Stimulated activated naive CD4-positive, alpha-beta T cell (primary cell): Measurements from ENCODE around the gene CCNI.
"Not testable (repeated sequence)": the region's sequence is repeated elsewhere in the genome, so short reads cannot be mapped to it uniquely, and the experiment has no call there.

Experiments
- DNase-seq, 6 experiments: peaks; one replicate each; lab custom pipeline; 2025; lab: John Stamatoyannopoulos, UW

Gene CCNI

DNA sequence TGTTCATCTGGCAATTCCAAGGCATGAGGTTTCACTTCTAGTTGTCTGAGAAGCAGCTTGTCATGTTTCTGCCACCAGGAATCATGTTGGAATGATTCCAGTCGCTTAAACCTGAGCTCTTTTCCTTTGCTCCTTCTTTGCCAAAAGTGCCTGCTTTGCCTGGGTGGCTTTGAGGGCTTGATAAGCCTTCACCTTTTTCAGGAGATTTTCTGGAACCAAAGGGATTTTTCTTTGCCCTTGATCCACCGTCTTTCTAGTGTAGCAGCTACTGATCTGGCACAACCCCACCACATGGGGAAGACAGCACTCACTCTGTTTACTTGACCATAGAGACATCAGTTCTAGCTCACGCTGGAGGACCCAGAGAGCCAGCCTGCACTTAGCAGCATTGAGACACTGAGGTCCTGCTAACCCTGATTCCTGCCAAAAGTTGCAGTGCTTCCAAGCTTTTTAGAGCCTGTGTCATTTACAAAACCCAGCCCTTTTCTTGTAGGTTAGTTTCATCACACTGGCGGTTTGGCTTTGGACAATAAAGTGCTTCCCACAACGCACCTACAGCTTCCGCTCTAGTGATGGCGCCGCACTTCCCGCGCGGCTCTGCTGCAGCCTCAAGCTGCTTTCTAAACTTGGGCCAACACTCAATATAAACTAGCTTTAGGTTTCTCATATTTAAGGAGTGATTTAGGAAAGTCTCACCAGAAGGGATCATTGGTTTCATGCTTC is 7.3 kb upstream of the CCNI start:
- DNase-seq: no peak

DNA sequence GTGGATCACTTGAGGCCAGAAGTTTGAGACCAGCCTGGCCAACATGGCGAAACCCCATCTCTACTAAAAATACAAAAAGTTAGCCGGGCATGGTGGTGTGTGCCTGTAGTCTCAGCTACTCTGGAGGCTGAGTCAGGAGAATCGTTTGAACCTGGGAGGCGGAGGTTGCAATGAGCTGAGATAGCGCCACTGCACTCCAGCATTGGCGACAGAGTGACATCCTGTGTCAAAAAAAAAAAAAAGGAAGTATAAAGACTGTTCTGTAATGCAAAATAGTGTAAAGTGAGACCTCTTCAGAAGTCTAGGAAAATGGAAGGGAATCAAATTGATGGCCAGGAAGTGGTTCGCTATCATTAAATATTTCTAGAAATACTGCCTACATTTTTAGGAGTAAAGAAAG is 5.0 kb upstream of the CCNI start:
- DNase-seq: peak in 2 of 6 experiments; percentile 5 to 25

DNA sequence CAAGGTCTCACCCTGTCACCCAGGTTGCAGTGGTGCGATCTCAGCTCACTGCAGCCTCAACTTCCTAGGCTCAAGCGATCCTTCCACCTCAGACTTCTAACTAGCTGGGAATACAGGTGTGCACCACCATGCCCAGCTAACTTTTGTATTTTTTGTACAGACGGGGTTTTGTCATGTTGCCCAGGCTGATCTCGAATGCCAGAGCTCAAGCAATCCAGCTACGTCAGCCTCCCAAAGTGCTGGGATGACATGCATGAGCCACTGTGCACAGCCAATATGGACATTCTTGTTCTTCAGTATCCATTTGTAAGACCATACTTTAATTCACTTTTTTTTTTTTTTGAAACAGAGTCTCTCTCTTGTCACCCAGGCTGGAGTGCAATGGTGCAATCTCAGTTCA is 3.5 kb upstream of the CCNI start:
- DNase-seq: no peak

DNA sequence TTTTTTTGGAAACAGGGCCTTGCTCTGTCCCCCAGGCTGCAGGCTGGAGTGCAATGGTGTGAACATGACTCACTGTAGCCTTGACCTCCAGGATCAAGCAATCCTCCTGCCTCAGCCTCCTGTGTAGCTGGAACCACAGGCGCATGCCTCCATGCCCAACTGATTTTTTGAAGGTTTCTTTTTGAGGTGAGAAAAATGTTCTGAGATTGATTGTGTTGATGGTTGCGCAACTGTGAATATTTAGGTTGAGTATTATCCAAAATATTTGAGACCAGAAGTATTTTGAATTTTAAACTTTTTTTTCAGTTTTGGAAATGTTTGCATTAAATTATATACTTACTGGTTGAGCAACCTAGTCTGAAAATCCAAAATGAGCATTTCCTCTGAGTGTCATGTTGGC is 2.6 kb upstream of the CCNI start:
- no peak for DNase-seq

DNA sequence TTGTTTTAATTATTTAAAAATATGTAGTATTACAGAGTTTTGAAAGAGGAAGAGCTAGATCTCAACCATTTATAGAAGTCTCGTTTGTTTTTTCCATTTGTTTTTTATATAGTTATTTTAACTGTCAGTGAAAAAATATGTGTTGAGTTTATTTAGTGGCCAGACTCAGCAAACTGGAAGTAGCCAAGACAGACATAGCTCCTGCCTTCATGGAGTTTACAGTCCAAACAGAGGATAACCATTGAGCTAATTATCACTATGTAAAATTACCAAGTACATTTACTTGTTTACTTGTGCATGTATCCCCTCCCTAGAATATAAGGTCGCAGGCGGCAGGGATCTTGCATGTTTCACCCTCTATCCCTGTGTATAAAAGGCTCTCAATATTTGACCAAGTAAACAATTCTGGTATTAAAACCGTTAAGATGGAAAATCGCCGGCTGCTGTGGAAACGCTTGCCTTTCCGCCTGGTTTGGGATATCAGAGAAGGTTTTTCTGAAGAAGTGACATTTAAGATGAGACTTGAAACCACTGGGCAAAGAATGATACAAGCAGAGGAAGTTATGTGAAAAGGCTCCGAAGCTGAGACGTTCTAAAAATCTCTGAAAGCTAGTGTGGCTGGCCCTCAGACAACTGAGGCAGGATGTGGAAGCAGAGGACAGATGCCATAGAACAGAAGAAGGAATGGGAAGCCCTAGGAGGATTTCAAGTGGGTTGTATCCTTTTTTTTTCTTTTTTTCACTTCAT is 1.3 kb upstream of the CCNI start:
- peak in 3 of 6 experiments; percentile 5 to 42 (median 35) for DNase-seq

DNA sequence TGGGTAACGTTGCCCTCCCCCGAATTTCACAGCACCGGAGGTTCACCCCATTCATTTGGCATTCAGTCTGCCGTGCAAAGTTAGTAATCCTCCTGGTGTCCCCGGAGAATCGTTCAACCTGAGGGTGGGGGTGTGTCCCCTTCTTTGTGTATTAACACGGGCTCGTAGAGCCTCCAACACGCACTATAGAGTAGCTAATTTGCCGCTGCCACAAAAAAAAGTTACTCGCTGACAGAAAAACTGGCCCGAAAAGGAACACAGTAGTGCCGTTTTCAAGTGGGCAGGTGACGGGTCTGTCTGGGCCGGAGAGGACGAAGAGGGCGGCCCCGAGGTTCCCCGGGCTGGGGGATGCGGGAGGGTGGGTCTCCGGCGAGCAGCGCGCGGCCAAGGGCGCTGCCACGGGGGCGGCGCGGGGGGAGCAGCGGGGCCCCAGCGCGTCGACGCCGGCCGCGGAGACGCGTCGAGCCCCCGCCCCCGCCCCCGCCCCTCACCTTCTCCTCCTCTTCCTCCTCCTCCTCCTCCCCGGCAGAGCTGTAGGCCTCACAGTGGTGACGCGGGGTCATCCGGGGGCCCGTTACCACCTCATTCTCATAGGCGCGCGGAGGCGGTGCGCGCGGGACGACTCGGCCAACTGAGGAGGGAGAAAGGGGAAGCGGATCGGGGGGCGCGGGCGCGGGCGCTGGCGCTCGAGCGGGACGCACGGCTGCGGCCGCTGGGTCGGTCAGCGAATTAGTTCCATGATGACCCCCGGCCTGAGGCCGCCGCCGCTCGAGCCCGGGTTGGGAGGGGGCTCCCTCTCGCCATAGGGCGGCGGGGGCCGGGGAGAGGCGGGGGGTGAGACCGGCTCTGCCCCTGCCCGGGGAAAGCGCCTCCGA is 571 bp downstream of the CCNI start:
- DNase-seq: peak; percentile 71 to 82 (median 78)

DNA sequence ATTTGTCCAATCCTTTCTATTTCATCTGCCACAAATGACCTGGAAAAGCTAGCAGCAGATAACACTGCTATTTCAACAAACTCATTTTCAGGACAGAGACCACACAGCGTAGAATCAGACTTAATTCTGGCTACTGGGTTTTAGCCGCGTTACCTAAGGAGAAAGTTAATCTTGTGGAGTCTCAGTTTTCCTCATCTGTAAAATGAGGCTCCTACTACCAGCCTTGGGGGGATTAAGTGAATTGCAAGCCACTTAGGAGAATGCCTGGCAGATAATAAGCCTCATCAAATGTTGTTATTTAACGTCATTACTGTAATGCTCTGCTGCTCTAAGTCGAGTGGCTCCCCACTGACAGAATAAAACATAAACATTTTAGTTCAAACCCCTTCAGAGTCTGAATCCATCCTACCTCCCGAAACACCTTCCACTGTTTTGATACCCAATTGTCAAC is 1.4 kb downstream of the CCNI start:
- peak in 2 of 6 experiments; percentile 30 to 36 for DNase-seq

DNA sequence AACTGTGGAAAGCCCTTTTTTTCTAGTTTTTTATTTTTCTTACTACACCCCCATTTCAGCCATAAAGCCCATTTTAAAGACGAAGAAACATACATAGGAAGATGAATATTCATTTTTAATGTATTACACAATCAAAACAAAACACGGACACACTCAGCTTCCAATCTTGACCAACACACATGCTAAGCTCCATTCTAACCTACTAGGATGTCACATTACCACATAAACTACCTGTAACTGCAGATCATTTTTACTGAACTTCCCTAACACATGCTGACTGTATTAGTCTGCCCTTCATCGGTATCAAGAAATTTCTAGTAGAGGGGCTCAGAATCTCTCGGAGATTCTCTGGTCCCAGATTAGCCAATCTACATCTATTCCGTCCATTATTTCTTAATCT is 1.8 kb downstream of the CCNI start:
- no peak for DNase-seq

DNA sequence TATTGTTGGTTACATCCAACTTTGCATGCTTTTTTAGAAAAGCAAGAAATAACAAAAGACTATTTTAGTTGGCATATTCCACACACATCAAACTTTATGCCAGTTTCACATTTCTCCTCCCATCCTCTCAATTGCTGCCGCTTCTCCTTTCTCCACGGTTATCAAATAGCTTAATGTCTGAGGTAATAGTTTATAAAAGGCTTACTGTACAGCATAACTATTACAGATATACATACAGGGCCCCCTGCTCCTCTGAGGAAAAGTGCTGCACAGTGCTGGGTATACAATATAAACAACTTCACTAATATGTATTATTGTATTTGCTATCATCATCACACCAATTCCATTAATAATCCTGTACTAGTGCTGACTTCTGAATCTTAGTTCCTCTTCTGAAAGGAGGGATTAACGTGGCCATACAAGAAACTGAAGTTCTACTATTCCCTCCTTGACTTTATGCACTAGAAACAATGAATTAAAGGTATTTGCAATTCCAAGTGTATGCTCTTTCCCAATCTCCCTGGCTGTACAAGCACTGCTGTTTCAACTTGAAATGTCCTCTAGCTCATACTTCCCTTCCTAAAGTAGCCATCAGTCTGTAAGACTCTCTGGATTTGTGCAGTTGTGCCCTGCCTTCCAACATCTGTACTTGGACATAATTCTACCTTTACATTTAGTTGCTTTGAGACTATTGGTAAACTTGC is 2.5 kb downstream of the CCNI start:
- DNase-seq: no peak

DNA sequence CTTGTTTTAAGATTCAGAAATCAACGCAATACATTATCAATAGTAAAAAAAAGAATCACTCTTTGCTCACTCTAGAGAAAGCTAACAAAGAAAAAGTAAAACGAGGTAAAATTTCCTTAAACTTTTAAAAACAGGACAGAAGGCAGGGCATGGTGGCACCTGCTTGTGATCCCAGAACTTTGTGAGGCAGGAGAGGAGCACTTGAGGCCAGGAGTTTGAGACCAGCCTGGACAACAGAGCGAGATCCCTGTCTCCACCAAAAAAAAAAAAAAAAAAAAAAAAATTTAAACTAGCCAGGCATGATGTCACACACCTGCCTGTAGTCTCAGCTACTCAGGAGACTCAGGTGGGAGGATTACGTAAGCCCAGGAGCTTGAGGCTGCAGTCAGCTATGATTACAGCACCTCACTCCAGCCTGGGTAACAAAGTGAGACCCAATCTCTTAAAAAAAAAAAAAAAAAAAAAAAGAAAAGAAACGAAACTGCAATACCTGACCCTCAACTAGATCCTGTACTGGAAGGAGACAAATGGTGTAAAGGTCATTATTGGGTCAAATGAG is 3.5 kb downstream of the CCNI start:
- DNase-seq: peak; percentile 17 to 52 (median 26)

DNA sequence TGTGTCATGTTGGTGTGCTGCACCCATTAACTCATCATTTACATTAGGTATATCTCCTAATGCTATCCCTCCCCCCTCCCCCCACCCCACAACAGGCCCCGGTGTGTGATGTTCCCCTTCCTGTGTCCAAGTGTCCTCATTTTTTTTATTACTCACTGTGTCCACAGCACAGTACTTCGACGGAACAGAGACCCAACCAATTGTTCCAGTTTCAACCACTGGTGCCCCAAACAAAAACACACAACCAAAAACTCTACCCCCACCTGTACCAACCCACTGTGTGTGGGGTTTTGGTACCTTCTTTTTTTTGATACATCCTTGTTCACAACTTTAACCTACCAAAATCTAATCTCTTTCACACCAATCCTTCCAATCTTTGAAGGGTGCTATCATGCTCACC is 6.3 kb downstream of the CCNI start:
- DNase-seq: not testable (repeated sequence)

DNA sequence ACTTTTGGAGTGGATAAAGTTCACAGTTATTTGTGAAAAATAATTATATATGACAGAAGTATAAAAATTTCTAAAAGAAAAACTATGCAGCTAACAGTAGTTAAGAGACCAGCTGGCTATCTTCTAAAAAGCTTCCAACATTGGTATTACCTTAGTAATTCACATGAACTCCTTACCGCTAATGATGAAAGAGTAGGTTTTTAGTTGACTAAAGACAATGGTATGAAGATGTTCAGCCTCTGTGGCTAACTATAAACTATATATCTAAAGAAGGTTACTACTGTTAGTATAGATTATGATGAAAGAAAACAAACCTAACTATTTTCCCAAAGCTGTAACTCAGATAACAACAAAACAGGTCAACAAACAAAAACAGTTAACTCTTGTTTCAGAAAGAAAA is 10.4 kb downstream of the CCNI start:
- no peak for DNase-seq

DNA sequence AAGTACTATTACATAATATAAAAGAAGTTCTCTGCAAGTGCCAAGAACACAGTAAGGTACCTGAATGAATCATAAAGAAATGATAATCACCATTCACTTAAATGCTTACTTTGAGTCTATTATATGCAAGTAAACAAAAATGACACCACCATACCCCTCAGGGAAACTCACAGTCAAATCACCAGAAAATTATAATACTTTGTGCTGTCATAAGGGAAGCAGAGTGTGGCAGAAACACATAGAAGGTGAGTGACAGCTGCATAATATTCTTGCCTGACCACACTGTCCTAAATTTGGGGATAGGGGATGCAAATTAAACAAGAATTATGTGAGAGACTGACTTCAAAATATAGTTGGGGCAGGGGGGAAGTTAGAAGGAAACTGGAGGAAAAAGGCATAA is 12.9 kb downstream of the CCNI start:
- no peak for DNase-seq

DNA sequence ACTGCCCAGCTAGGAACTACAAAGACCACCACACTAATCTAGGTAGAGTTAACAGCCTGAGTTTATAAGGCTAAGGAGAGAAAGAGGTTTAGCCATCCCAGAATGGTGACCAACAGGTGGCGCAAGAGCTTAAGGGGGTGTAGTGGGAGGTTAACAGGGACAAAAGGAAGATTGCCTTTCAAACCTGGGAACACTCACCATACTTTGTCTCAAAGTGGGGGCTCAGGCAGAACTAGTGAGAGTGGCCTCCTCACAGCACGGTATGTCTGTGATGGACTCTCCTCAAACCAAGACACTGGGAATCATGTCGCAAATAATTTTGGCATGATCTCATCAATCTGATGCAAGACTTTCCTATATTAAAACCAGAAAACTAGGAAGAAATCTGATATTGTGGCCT is 23.4 kb downstream of the CCNI start:
- peak in 5 of 6 experiments; percentile 26 to 59 (median 32) for DNase-seq

DNA sequence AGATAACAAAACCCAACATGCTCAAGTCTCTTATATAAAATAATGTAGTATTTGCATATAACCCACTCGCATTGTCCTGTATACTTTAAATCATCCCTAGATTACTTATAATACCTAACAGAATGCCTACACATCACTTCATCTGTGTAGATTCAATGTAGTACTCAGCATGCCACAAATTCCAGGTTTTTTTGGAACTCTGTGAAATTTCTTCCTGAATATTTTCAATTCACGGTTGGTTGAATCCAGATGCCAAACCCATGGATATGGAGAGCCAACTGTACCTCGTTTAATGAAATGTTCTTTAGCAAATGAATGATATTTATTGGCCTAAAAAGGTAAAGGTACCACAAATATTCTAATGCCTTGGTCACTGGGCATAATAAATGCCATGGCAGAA is 24.8 kb downstream of the CCNI start:
- no peak for DNase-seq

DNA sequence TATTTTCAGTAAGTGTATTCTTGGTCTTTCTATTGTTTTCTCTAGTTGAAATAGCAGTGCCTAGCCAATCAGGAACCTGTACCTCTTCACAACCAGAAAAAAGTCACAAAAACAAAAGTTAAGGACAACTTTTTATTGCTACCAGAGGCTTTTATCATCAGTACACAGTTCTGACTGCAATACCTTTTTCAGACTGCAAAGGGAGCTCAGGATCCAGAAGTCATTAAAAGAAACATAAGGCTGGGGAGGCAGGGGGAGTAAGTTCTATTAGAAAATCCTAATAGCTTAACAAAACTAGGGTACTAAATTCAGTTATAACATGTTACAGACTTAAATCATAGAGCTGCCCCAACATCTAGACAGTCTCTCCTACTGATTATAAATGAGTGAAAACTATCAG is 28.8 kb downstream of the CCNI start:
- no peak for DNase-seq

DNA sequence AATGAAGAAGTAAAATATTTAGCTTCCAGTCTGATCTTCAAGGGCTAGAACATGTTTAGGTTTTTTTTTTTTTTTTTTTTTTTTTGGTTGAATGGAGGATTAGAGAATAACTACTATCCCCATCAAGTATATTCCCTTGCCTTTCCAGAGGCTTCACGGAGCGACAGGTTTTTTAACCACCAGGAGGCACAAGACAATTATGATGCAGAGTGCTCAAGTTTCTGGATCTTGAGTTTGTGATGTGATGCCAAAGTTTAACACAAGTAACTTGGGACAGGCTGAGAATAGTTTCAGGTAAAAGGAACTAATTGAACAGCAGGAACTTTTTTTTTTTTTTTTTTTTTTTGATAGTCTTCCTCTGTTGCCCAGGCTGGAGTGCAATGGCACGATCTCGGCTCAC is 30.3 kb downstream of the CCNI start:
- DNase-seq: no peak

DNA sequence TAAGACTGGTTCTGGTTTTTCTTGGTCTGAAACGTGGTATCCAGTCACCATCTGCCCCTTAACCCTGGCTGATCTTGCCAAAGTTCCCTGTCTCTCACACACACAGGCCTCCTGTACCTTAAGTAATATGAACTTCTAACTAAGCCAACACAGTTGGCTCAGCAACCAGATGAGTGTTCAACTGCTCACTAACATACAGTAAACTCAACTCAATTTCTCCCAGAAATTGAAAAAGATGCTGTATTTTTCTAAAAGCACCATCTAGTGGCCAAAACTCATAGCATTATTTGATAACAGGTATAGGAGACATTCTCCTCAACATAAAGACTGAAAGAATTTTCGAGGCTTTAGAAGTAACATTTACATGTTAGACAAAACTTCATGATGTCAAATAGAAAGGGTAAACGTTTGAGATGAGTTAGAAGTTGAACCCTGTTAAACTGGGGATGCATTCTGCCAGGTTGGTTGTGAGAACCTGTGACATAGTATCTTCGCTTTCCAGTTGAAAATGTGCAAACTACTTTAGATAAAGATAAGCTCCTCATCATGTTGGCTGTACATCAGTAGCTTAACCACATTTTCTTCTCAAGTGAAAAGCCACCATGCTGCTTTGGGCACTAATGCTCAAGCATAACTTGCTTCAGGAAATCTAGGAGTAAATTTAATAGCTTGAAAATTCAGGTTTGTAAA is 31.2 kb downstream of the CCNI start:
- DNase-seq: peak in 2 of 6 experiments; percentile 46 to 52

DNA sequence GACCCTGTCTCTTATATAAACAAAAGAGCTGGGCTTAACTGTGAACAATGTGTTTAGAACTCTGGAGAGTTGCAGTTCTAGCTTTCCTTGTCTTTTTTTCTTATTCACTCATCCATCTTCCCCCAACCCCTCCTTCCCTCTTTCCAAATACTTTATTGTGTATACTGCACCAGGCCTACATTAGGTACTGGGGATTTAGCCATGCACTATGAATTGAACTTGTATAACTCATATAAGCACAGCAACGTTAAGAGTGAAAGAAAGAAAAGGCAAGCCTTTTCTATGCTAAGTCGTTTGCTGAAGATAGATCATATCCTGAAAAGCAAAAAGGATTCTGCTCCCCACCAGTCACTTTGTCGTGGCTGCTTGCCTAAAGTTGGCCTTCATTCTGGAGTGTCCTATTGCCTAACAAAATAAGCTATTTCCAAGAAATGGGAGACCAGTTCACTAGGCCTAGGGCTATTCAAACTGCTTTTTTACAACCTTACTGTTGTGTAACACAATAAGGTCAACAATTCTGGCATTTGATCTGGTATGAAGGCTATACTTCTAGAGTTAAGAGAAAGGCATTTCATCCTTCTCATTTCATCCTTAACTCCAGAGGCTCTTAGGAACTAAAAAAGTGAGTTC is 32.2 kb downstream of the CCNI start:
- DNase-seq: no peak
